SK-N-SH (cell line): ENCODE results near the gene SRPK1. TPM values are rescaled to one million over a fixed set of nuclear protein-coding genes. Genes with fewer than 3 reads are reported as not detected.

Experiments used
- CTCF ChIA-PET: fragments of 300-600, 350-600 bp; formaldehyde crosslinking; extraction: SDS; loops from one replicate; lab custom pipeline; 2021; lab: Yijun Ruan, JAX
- POLR2A ChIA-PET: fragments of 350-600 bp; sonication (Branson Sonifier 250); formaldehyde crosslinking; extraction: SDS; loops from one replicate; lab custom pipeline; 2020; ENCODE audit warnings: antibody characterized with exemption, inconsistent platforms; lab: Yijun Ruan, JAX
- DNase-seq: peaks from one replicate; pipeline ENCODE4 v3.0.0; 2012
- H2AFZ ChIP-seq: fragments of 200-600 bp; sonication (generic); 2 replicates; pipeline ENCODE4 v1.8.1; 2016; ENCODE audit warnings: antibody characterized with exemption, mild to moderate bottlenecking, low read depth
- H3F3A ChIP-seq: fragments of 200-600 bp; sonication (generic); replicated peaks from 2 replicates; pipeline ENCODE3; 2016; ENCODE audit warnings: antibody characterized with exemption, mild to moderate bottlenecking; ENCODE audit not compliant: insufficient read depth
- H3K27ac ChIP-seq, 2 experiments: fragments of 200-500 bp in 1 of 2; fragments of 200-600 bp in 1 of 2; sonication (Bioruptor generic) in 1 of 2; sonication (generic), shearing (Covaris generic) in 1 of 2; 2 replicates each; pipeline versions ENCODE4 v1.5.1 to v1.6.1; 2014 to 2016; ENCODE audit warnings: low read depth in 2 of 2, inconsistent platforms in 1 of 2, low read length in 1 of 2, mild to moderate bottlenecking in 1 of 2, mixed read lengths in 1 of 2
- H3K27me3 ChIP-seq: fragments of 200-600 bp; sonication (generic), shearing (Covaris generic); 2 replicates; pipeline ENCODE4 v1.6.1; 2016; ENCODE audit warnings: mixed run types; ENCODE audit not compliant: insufficient read depth
- H3K36me3 ChIP-seq, 2 experiments: fragments of 200-500 bp in 1 of 2; fragments of 200-600 bp in 1 of 2; sonication (Bioruptor generic) in 1 of 2; sonication (generic) in 1 of 2; replicated peaks in 1 of 2; 2 replicates each; pipeline versions ENCODE3 to v1.5.1; 2014 to 2016; ENCODE audit warnings: low read length in 1 of 2, mild to moderate bottlenecking in 1 of 2; ENCODE audit not compliant: insufficient read depth in 2 of 2, control insufficient read depth in 1 of 2
- H3K4me1 ChIP-seq, 2 experiments: fragments of 200-500 bp in 1 of 2; fragments of 200-600 bp in 1 of 2; sonication (Bioruptor generic) in 1 of 2; sonication (generic), shearing (Covaris generic) in 1 of 2; 2 replicates each; pipeline versions ENCODE4 v1.5.1 to v1.6.1; 2014 to 2016; ENCODE audit warnings: low read depth in 1 of 2, low read length in 1 of 2, mixed run types in 1 of 2; ENCODE audit not compliant: insufficient read depth in 2 of 2, control insufficient read depth in 1 of 2
- H3K4me2 ChIP-seq: fragments of 200-600 bp; sonication (generic), shearing (Covaris generic); 2 replicates; pipeline ENCODE4 v1.6.1; 2017; ENCODE audit warnings: mixed run types
- H3K4me3 ChIP-seq, 2 experiments: fragments of 200-500 bp in 1 of 2; fragments of 200-600 bp in 1 of 2; sonication (Bioruptor generic) in 1 of 2; sonication (generic), shearing (Covaris generic) in 1 of 2; 2 replicates each; pipeline versions ENCODE4 v1.5.1 to v1.8.1; 2014 to 2016; ENCODE audit warnings: low read depth in 2 of 2, inconsistent platforms in 1 of 2, low read length in 1 of 2, mild to moderate bottlenecking in 1 of 2, mixed read lengths in 1 of 2, moderate library complexity in 1 of 2
- H3K79me2 ChIP-seq: fragments of 200-600 bp; sonication (generic); 2 replicates; pipeline ENCODE4 v1.8.1; 2017; ENCODE audit warnings: mild to moderate bottlenecking; ENCODE audit not compliant: insufficient read depth
- H3K9ac ChIP-seq: fragments of 200-600 bp; sonication (generic); 2 replicates; pipeline ENCODE4 v1.6.1; 2017; ENCODE audit warnings: mixed run types
- H3K9me2 ChIP-seq: fragments of 200-600 bp; sonication (generic); 2 replicates; pipeline ENCODE4 v1.6.1; 2017; ENCODE audit warnings: mixed run types
- H3K9me3 ChIP-seq: fragments of 200-600 bp; sonication (generic); 2 replicates; pipeline ENCODE4 v1.6.1; 2017; ENCODE audit warnings: mixed run types, mild to moderate bottlenecking, moderate library complexity
- H4K20me1 ChIP-seq: fragments of 200-600 bp; sonication (generic); 2 replicates; pipeline ENCODE4 v1.6.1; 2017; ENCODE audit warnings: mild to moderate bottlenecking, mixed run types; ENCODE audit not compliant: insufficient read depth
- CTCF ChIP-seq: fragments of 200-600 bp; sonication (generic); IDR thresholded peaks from 2 replicates; pipeline ENCODE4 v1.6.1; 2017; ENCODE audit warnings: antibody characterized with exemption, mild to moderate bottlenecking, moderate library complexity
- ELF1 ChIP-seq: IDR thresholded peaks from 2 replicates; pipeline ENCODE4 v1.4.0; 2012
- EP300 ChIP-seq, 2 experiments: IDR thresholded peaks; 2 replicates each; pipeline versions ENCODE4 v1.4.0 to v1.6.1; 2012; ENCODE audit warnings: borderline replicate concordance in 1 of 2, low read depth in 1 of 2, low read length in 1 of 2
- EZH2phosphoT487 ChIP-seq: fragments of 200-600 bp; sonication (generic); IDR thresholded peaks from 2 replicates; pipeline ENCODE4 v1.6.1; 2017; ENCODE audit warnings: low read depth, mixed run types, mild to moderate bottlenecking, antibody characterized with exemption, moderate library complexity, borderline replicate concordance
- FOSL2 ChIP-seq: IDR thresholded peaks from 2 replicates; pipeline ENCODE4 v1.4.0; 2012; ENCODE audit warnings: low read depth, mild to moderate bottlenecking, moderate library complexity, borderline replicate concordance
- FOXJ3 ChIP-seq: sonication (generic); formaldehyde crosslinking; IDR thresholded peaks from 2 replicates; pipeline ENCODE4 v1.5.1; 2020; ENCODE audit warnings: mild to moderate bottlenecking, missing genetic modification reagents
- FOXM1 ChIP-seq: IDR thresholded peaks from 2 replicates; pipeline ENCODE4 v1.4.0; 2012; ENCODE audit warnings: low read depth, mild to moderate bottlenecking
- GABPA ChIP-seq: IDR thresholded peaks from 2 replicates; pipeline ENCODE4 v1.4.0; 2012; ENCODE audit warnings: low read depth, mild to moderate bottlenecking
- GATA2 ChIP-seq: sonication (generic); formaldehyde crosslinking; IDR thresholded peaks from 2 replicates; pipeline ENCODE4 v1.5.0; 2020; ENCODE audit warnings: mild to moderate bottlenecking, missing genetic modification reagents
- JUND ChIP-seq: IDR thresholded peaks from 2 replicates; pipeline ENCODE4 v1.4.0; 2012
- MEF2A ChIP-seq: IDR thresholded peaks from 2 replicates; pipeline ENCODE4 v1.4.0; 2012; ENCODE audit warnings: low read depth, borderline replicate concordance
- MXI1 ChIP-seq: IDR thresholded peaks from 2 replicates; pipeline ENCODE4 v1.6.1; 2012; ENCODE audit warnings: mild to moderate bottlenecking, low read depth, low read length, improper control_type of control experiment
- POLR2AphosphoS5 ChIP-seq: IDR thresholded peaks from 2 replicates; pipeline ENCODE4 v1.6.1; 2012; ENCODE audit warnings: low read depth, low read length
- RAD21 ChIP-seq: IDR thresholded peaks from 2 replicates; pipeline ENCODE4 v1.6.1; 2012; ENCODE audit warnings: mild to moderate bottlenecking, low read length
- RXRA ChIP-seq: IDR thresholded peaks from 2 replicates; pipeline ENCODE4 v1.4.0; 2012; ENCODE audit warnings: low read depth, mild to moderate bottlenecking, borderline replicate concordance
- SIN3A ChIP-seq: IDR thresholded peaks from 2 replicates; pipeline ENCODE4 v1.6.1; 2012; ENCODE audit warnings: low read depth, mild to moderate bottlenecking, low read length, moderate library complexity, borderline replicate concordance
- TCF12 ChIP-seq: IDR thresholded peaks from 2 replicates; pipeline ENCODE4 v1.4.0; 2012
- USF2 ChIP-seq: fragments of 150-350 bp; IDR thresholded peaks from 2 replicates; pipeline ENCODE4 v1.6.1; 2017; ENCODE audit warnings: antibody characterized with exemption, low read length, low read depth, borderline replicate concordance
- YY1 ChIP-seq: IDR thresholded peaks from 2 replicates; pipeline ENCODE4 v1.4.0; 2012; ENCODE audit warnings: low read depth, mild to moderate bottlenecking
- WGBS: methylation state at CpG from one replicate; pipeline ENCODE4 v1.1.6; 2017; ENCODE audit warnings: low lambda C conversion rate; 5-methylcytosine and 5-hydroxymethylcytosine counted together
- polyA plus RNA-seq, 3 experiments: library from polyadenylated mRNA; depleted of rRNA; stranded (reverse); fragments of >200 nt; gene quantifications; 2 replicates each; pipeline ENCODE4 v1.2.3, GENCODE V29; 2012

The SRPK1 gene
- polyA plus RNA-seq, 1 of the 3 experiments (the other 2 are of a cell fraction), result 10.6 TPM

GRCh38 chr6:35900448-35900847 is 20.4 kb downstream of the SRPK1 start:
- no peaks in the 10 kb centered on the region for H3F3A ChIP-seq
- H3K4me1 ChIP-seq, result no peaks in the 10 kb centered on the region
- H3K9ac ChIP-seq, result no peak overlapping the region
- WGBS, result 95% methylated on average over 4 of the region's 4 CpGs
- H3K9me3 ChIP-seq, result no peaks in the 10 kb centered on the region
- H2AFZ ChIP-seq, result no peak overlapping the region
- TF ChIP-seq RAD21, result no peak
- no peak for TF ChIP-seq MXI1
- no peak for TF ChIP-seq POLR2AphosphoS5
- no peak for TF ChIP-seq CTCF
- no peak for TF ChIP-seq FOSL2
- TF ChIP-seq FOXJ3 (CRISPR knock-in tag), result no peak
- TF ChIP-seq USF2, result no peak
- TF ChIP-seq SIN3A, result no peak
- no peak for TF ChIP-seq FOXM1
- no peak for TF ChIP-seq RXRA
- TF ChIP-seq YY1, result no peak
- TF ChIP-seq, all 33 proteins: peak for 0
- POLR2A ChIA-PET, result no interaction called here
- no peak for DNase-seq
- peaks cover 2 to 26% of the 10 kb centered on the region in 2 experiments for H3K36me3 ChIP-seq
- H3K9me2 ChIP-seq, result no peaks in the 10 kb centered on the region
- H3K27ac ChIP-seq, result no peak overlapping the region
- H3K4me3 ChIP-seq, result no peak overlapping the region
- CTCF ChIA-PET, result interaction anchor here (1.0 kb wide), 1 partner anchor 31 kb away, joined by 3 read pairs; no protein-coding TSS in a partner anchor
- no peaks in the 10 kb centered on the region for H3K27me3 ChIP-seq
- no peak overlapping the region for H3K4me2 ChIP-seq
- H4K20me1 ChIP-seq, result peaks cover 3% of the 10 kb centered on the region; the same call in 1 of the 2 replicates
- H3K79me2 ChIP-seq, result peaks cover 97% of the 10 kb centered on the region

- 99% methylated on average over 2 of the region's 2 CpGs for WGBS
- Histone ChIP-seq H3K4me3 (no peak overlapping the region), H3K27me3 (no peaks in the 10 kb centered on the region), H3K9ac (no peak overlapping the region), H3K27ac (no peak overlapping the region), H3K9me3 (no peaks in the 10 kb centered on the region), H3K4me2 (no peak overlapping the region), H4K20me1 (peaks cover 3% of the 10 kb centered on the region; the same call in 1 of the 2 replicates), H3K9me2 (no peaks in the 10 kb centered on the region), H3K79me2 (peaks cover 95% of the 10 kb centered on the region), H3F3A (no peaks in the 10 kb centered on the region), H2AFZ (no peak overlapping the region), H3K36me3 (peaks cover 2 to 22% of the 10 kb centered on the region in 2 experiments), H3K4me1 (no peaks in the 10 kb centered on the region)
- TF ChIP-seq YY1 (no peak), EP300 (IDR thresholded peaks at IDR 0.05; ENCODE audit: borderline replicate concordance in 1 of 2, low read depth in 1 of 2, low read length in 1 of 2) (no peak), EZH2phosphoT487 (no peak), POLR2AphosphoS5 (no peak), GATA2 (CRISPR knock-in tag) (no peak), TCF12 (no peak), ELF1 (no peak), JUND (no peak), RAD21 (no peak), MEF2A (no peak), GABPA (no peak)
- no peak for DNase-seq
- ChIA-PET CTCF (no interaction called here), POLR2A (no interaction called here)
Measured at GRCh38 chr6:35898003-35898402, 22.9 kb downstream of the SRPK1 start.
